HepG2 (cell line): ENCODE data around the gene PARM1. TPM values are rescaled to one million over a fixed set of nuclear protein-coding genes. Genes with fewer than 3 reads are reported as not detected.

Experiments used
- ATAC-seq: fragments of 200-7000 bp; cut with Tn5 transposase; 3 replicates; pipeline ENCODE4 v1.9.1; 2020; ENCODE audit warnings: mild to moderate bottlenecking, moderate library complexity
- BruUV-seq: library from RNA; stranded (reverse); fragments of 400-500 nt; replicated peaks from 2 replicates; lab custom pipeline; 2021; lab: Mats Ljungman, UMichigan
- CTCF ChIA-PET: fragments of 300-600 bp; formaldehyde crosslinking; extraction: SDS; loops from one replicate; lab custom pipeline; 2021; ENCODE audit warnings: low total read pairs, inconsistent platforms, low intra/inter-chr PET ratio; lab: Yijun Ruan, JAX
- POLR2A ChIA-PET: fragments of 350-600 bp; sonication (Branson Sonifier 250); formaldehyde crosslinking; loops from one replicate; lab custom pipeline; 2020; ENCODE audit warnings: antibody characterized with exemption, inconsistent platforms; lab: Yijun Ruan, JAX
- DNase-seq: peaks from one replicate; pipeline ENCODE4 v3.0.0-alpha.2; 2015; ENCODE audit warnings: low spot score
- FAIRE-seq: peaks from 3 replicates; lab custom pipeline; 2011; peaks lifted over from hg19 to GRCh38; lab: Jason Lieb, UNC
- H2AFZ ChIP-seq: one replicate; pipeline ENCODE4 v1.6.1; 2011; ENCODE audit warnings: low read length, inconsistent platforms
- H3K27ac ChIP-seq: fragments of 300-600 bp; 3 replicates; pipeline ENCODE4 v1.8.0; 2011; ENCODE audit warnings: mixed run types, mild to moderate bottlenecking, mixed read lengths, low read length, inconsistent platforms; ENCODE audit not compliant: insufficient read depth; ENCODE audit errors: extremely low read length
- H3K27me3 ChIP-seq, 2 experiments: fragments of 200-600 bp in 1 of 2; 2 replicates in 1 of 2; 3 replicates in 1 of 2; pipeline versions ENCODE4 v1.6.0 to v1.8.0; 2011; ENCODE audit warnings: low read length in 2 of 2, mild to moderate bottlenecking in 2 of 2, moderate library complexity in 2 of 2, inconsistent platforms in 1 of 2; ENCODE audit not compliant: insufficient read depth in 2 of 2, control insufficient read depth in 1 of 2
- H3K36me3 ChIP-seq, 2 experiments: fragments of 200-600 bp in 1 of 2; replicated peaks in 1 of 2; 2 replicates in 1 of 2; 3 replicates in 1 of 2; pipeline versions ENCODE4 v1.5.1 to v1.8.0; 2011; ENCODE audit warnings: low read length in 2 of 2, inconsistent platforms in 1 of 2; ENCODE audit not compliant: insufficient read depth in 2 of 2, control insufficient read depth in 1 of 2
- H3K4me1 ChIP-seq: 2 replicates; pipeline ENCODE4 v1.5.1; 2012; ENCODE audit warnings: low read length, inconsistent platforms; ENCODE audit not compliant: insufficient read depth
- H3K4me2 ChIP-seq: 2 replicates; pipeline ENCODE4 v1.6.0; 2011; ENCODE audit warnings: low read depth, low read length, inconsistent platforms
- H3K4me3 ChIP-seq, 3 experiments: fragments of 200-600 bp in 1 of 3; sonication (generic), shearing (Covaris generic) in 1 of 3; replicated peaks in 1 of 3; 2 replicates each; pipeline ENCODE4 v1.5.1; 2011 to 2016; ENCODE audit warnings: low read length in 3 of 3, inconsistent platforms in 2 of 3, low read depth in 2 of 3, mild to moderate bottlenecking in 2 of 3, control low read depth in 1 of 3, mixed read lengths in 1 of 3; ENCODE audit not compliant: insufficient read depth in 1 of 3
- H3K79me2 ChIP-seq: one replicate; pipeline ENCODE4 v1.6.1; 2011; ENCODE audit warnings: low read length, inconsistent platforms; ENCODE audit not compliant: insufficient read depth
- H3K9ac ChIP-seq: 2 replicates; pipeline ENCODE4 v1.6.0; 2011; ENCODE audit warnings: mild to moderate bottlenecking, low read depth, low read length, inconsistent platforms; ENCODE audit not compliant: insufficient read depth
- H3K9me3 ChIP-seq: 2 replicates; pipeline ENCODE4 v1.5.1; 2012; ENCODE audit warnings: mild to moderate bottlenecking, low read length
- H4K20me1 ChIP-seq: 2 replicates; pipeline ENCODE4 v1.6.0; 2011; ENCODE audit warnings: inconsistent platforms, mild to moderate bottlenecking, low read length, moderate library complexity; ENCODE audit not compliant: insufficient read depth
- AGO1 ChIP-seq: fragments of 200-400 bp; formaldehyde crosslinking; IDR thresholded peaks from 2 replicates; pipeline ENCODE4 v1.6.1; 2017; ENCODE audit warnings: mild to moderate bottlenecking, low read depth, low read length, moderate library complexity; ENCODE audit not compliant: poor library complexity, severe bottlenecking
- DMTF1 ChIP-seq: sonication (generic); formaldehyde crosslinking; IDR thresholded peaks from 2 replicates; pipeline ENCODE4 v1.4.0; 2020; ENCODE audit warnings: mild to moderate bottlenecking, missing genetic modification reagents
- ESRRA ChIP-seq: sonication (generic); formaldehyde crosslinking; IDR thresholded peaks from 2 replicates; pipeline ENCODE4 v1.5.1; 2020; ENCODE audit warnings: mild to moderate bottlenecking, low read depth, missing genetic modification reagents
- FOXP1 ChIP-seq, 2 experiments: fragments of 450-650 bp in 1 of 2; IDR thresholded peaks; 2 replicates each; pipeline ENCODE4 v1.6.1; 2017 to 2018; ENCODE audit warnings: antibody characterized with exemption in 1 of 2
- GLI4 ChIP-seq: sonication (generic); formaldehyde crosslinking; IDR thresholded peaks from 2 replicates; pipeline ENCODE4 v1.5.1; 2020; ENCODE audit warnings: missing genetic modification reagents, mild to moderate bottlenecking, moderate library complexity, borderline replicate concordance
- GZF1 ChIP-seq: sonication (generic); formaldehyde crosslinking; IDR thresholded peaks from 2 replicates; pipeline ENCODE4 v1.5.1; 2020; ENCODE audit warnings: mild to moderate bottlenecking, missing genetic modification reagents
- HOXA9 ChIP-seq: sonication (generic); formaldehyde crosslinking; IDR thresholded peaks from 2 replicates; pipeline ENCODE4 v1.8.1; 2022; ENCODE audit warnings: missing genetic modification reagents, mild to moderate bottlenecking, moderate library complexity, borderline replicate concordance
- KLF12 ChIP-seq: sonication (generic); formaldehyde crosslinking; IDR thresholded peaks from 2 replicates; pipeline ENCODE4 v1.4.0; 2020; ENCODE audit warnings: missing genetic modification reagents, borderline replicate concordance
- RBFOX2 ChIP-seq: fragments of 200-400 bp; formaldehyde crosslinking; IDR thresholded peaks from 2 replicates; pipeline ENCODE4 v1.6.1; 2017; ENCODE audit warnings: low read depth, mild to moderate bottlenecking, low read length
- SOX6 ChIP-seq, 2 experiments: fragments of 450-650 bp in 1 of 2; sonication (generic) in 1 of 2; formaldehyde crosslinking in 1 of 2; IDR thresholded peaks; 2 replicates each; pipeline versions ENCODE4 v1.4.0 to v1.6.1; 2017 to 2020; ENCODE audit warnings: antibody characterized with exemption in 1 of 2, mild to moderate bottlenecking in 1 of 2, missing genetic modification reagents in 1 of 2
- SP5 ChIP-seq: IDR thresholded peaks from 2 replicates; pipeline ENCODE4 v1.6.1; 2016; ENCODE audit warnings: low read depth, borderline replicate concordance
- TARDBP ChIP-seq: sonication (generic); formaldehyde crosslinking; IDR thresholded peaks from 2 replicates; pipeline ENCODE4 v1.8.0; 2022; ENCODE audit warnings: mild to moderate bottlenecking, missing genetic modification reagents
- TFAP4 ChIP-seq: sonication (generic); IDR thresholded peaks from 2 replicates; pipeline ENCODE4 v1.6.1; 2016; ENCODE audit warnings: low read depth, borderline replicate concordance
- U2AF2 ChIP-seq: fragments of 200-400 bp; formaldehyde crosslinking; IDR thresholded peaks from 2 replicates; pipeline ENCODE4 v1.6.1; 2017; ENCODE audit warnings: low read depth, mild to moderate bottlenecking, low read length
- ZHX1 ChIP-seq: sonication (generic); formaldehyde crosslinking; IDR thresholded peaks from 2 replicates; pipeline ENCODE4 v1.8.1; 2022; ENCODE audit warnings: low read depth, mild to moderate bottlenecking, missing genetic modification reagents
- ZNF33A ChIP-seq: sonication (generic); formaldehyde crosslinking; IDR thresholded peaks from 2 replicates; pipeline ENCODE4 v1.5.1; 2020; ENCODE audit warnings: missing genetic modification reagents, mild to moderate bottlenecking, moderate library complexity, borderline replicate concordance
- ZNF382 ChIP-seq: sonication (generic); formaldehyde crosslinking; IDR thresholded peaks from 2 replicates; pipeline ENCODE4 v1.5.0; 2020; ENCODE audit warnings: missing genetic modification reagents, mild to moderate bottlenecking, borderline replicate concordance
- ZNF552 ChIP-seq: sonication (generic); formaldehyde crosslinking; IDR thresholded peaks from 2 replicates; pipeline ENCODE4 v1.9.0; 2022; ENCODE audit warnings: missing genetic modification reagents, mild to moderate bottlenecking, borderline replicate concordance
- ZNF766 ChIP-seq: sonication (generic); formaldehyde crosslinking; IDR thresholded peaks from 2 replicates; pipeline ENCODE4 v1.5.0; 2020; ENCODE audit warnings: missing genetic modification reagents, borderline replicate concordance
- in situ Hi-C: cut with HindIII; loops from 2 replicates; pipeline ENCODE4 v1.10.0; 2017; ENCODE audit warnings: low pct_unique_long_range_greater_than_20kb; ENCODE audit not compliant: extremely low pct_ligation_motif_present
- intact Hi-C: fragments of 100-400 bp; cut with micrococcal nuclease; formaldehyde crosslinking; loops from one replicate; pipeline ENCODE4 v1.10.0; 2022; ENCODE audit not compliant: unreplicated experiment
- polyA plus RNA-seq, 8 experiments: library from polyadenylated mRNA; depleted of rRNA in 3 of 8; stranded (reverse) in 7 of 8; unstranded in 1 of 8; fragments of >200 nt; fragmentation: Illumina TruSeq in 4 of 8; extraction: Trizol in 4 of 8; gene quantifications; 2 replicates each; pipeline versions ENCODE4 v1.2.1 to v1.2.3, GENCODE V29; 2011 to 2016; ENCODE audit warnings: low read depth in 4 of 8, missing spikeins in 1 of 8, mixed read lengths in 1 of 8; ENCODE audit not compliant: insufficient read depth in 1 of 8
- total RNA-seq, 5 experiments: library from RNA; depleted of rRNA; stranded (reverse); fragments of >200 nt; fragmentation: Illumina TruSeq; extraction: Trizol; gene quantifications; 2 replicates each; pipeline ENCODE4 v1.2.3, GENCODE V29; 2016; ENCODE audit warnings: low read depth in 1 of 5

PARM1 gene
- total and polyA plus RNA-seq, 2 of the 13 experiments (the other 11 are each of a cell fraction or from before 2014, with no cell fraction given) = not detected

GRCh38 chr4:74962584-74962983 is 29.7 kb downstream of the PARM1 start:
- FAIRE-seq = no peak

More at GRCh38 chr4:74962584-74962983, 29.7 kb downstream of the PARM1 start:
- Histone ChIP-seq H2AFZ (no peak overlapping the region), H3K4me2 (no peak overlapping the region), H4K20me1 (no peaks in the 10 kb centered on the region), H3K36me3 (no peaks in the 10 kb centered on the region), H3K9ac (no peak overlapping the region), H3K9me3 (no peaks in the 10 kb centered on the region), H3K27ac (no peak overlapping the region), H3K27me3 (no peaks in the 10 kb centered on the region), H3K4me1 (no peaks in the 10 kb centered on the region), H3K79me2 (no peaks in the 10 kb centered on the region), H3K4me3 (no peak overlapping the region)
- ChIA-PET CTCF (no interaction called here), POLR2A (no interaction called here)
- DNase-seq = no peak
- no peak for ATAC-seq
- in situ Hi-C loops (no loop called here), intact Hi-C loops (no loop called here)
- BruUV-seq = no TSS peak
- TF ChIP-seq ZHX1 = no peak
- no peak for TF ChIP-seq TFAP4
- no peak for TF ChIP-seq GLI4 (CRISPR knock-in tag)
- TF ChIP-seq DMTF1 (CRISPR knock-in tag) = no peak
- TF ChIP-seq FOXP1 (IDR thresholded peaks at IDR 0.05) = no peak
- TF ChIP-seq FOXP1 (CRISPR knock-in tag; IDR thresholded peaks at IDR 0.05) = no peak
- no peak for TF ChIP-seq TARDBP (CRISPR knock-in tag)
- no peak for TF ChIP-seq KLF12 (CRISPR knock-in tag)
- TF ChIP-seq SP5 (CRISPR knock-in tag) = no peak
- no peak for TF ChIP-seq ZNF33A
- no peak for TF ChIP-seq AGO1
- TF ChIP-seq ZNF552 = no peak
- no peak for TF ChIP-seq ZNF382 (CRISPR knock-in tag)
- no peak for TF ChIP-seq SOX6 (IDR thresholded peaks at IDR 0.05)
- TF ChIP-seq SOX6 (CRISPR knock-in tag; IDR thresholded peaks at IDR 0.05) = no peak
- no peak for TF ChIP-seq HOXA9 (CRISPR knock-in tag)
- TF ChIP-seq RBFOX2 = no peak
- TF ChIP-seq GZF1 (CRISPR knock-in tag) = no peak
- TF ChIP-seq ZNF766 (CRISPR knock-in tag) = no peak
- no peak for TF ChIP-seq U2AF2
- no peak for TF ChIP-seq ESRRA (CRISPR knock-in tag)
